Fibroblast of skin of left quadriceps (primary cell): Measurements from ENCODE around the gene ALG12.

Source experiments
- DNase-seq, 2 experiments: peaks; one replicate each; pipeline ENCODE4 v3.0.0-alpha.2; 2013; ENCODE audit warnings: low read depth in 2 of 2

Gene ALG12

DNA sequence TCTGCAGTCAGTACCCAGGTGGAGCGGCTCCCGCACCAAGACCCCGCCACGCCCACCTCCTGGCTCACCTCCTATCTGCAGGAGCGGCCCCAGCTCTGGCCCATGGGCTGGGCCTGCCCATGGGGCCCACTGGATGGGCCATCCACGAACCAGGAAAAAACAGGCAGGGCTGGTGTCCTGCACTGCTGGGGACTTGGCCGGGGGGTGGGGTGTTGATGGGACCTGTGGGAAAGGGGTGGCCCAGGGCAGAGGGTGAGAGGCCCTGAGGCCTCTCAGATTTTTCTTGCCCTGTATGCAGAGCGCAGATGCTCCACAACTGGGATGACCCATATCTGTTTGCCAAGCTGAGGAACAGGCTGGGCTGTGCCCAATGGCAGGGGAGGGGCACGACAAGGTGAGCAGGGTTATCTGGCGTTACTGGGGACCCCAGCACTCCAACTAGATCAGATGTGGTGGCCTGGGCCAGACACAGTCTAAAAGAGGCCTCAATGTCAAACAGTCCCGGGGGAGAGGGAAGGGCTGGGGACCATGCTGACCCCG is 39.7 kb upstream of the ALG12 start:
- DNase-seq = no peak

DNA sequence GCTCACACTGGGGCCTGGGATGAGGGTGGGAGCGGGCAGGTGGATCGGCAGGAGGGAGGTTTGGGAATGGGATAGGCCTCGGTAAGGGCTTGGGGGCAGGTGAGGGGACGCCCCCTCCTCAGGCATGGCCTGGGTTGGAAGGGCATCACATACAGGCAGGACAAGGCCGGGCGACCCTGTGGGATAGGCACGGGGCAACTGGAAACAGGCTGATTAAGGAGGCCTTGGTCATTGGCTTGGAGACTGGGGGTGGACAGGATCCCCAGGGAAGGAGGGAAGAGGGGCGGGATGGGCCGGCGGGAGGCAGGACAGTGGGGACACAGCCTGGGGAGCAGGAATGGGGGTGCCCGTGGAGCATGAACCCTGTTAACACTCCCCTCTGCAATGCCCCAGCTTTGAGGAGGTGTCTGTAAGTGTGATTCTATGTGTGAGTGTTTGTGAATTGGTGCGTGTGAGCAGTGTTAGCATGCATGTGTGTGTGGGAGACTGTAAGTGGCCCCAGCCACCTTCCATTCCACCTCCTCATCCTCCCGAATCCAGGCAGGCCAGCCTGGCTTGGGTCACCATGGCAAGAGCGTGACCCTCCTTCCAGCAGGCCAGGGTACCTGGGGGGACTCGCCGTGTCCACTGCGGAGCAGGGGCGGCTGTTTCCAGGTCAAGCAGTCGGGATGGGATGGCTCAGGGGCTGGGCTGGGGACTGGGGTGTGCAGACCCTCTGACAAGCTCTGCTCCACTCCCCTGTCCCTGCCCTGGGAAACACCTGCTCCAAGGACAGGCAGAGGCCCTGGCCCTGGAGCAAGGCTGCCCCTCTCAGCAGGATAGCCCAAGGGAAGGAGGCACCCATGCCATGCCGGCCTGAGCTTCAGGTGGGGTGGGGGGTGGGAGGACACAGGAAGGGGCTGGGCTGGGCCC is 38.9 kb upstream of the ALG12 start:
- DNase-seq = no peak

DNA sequence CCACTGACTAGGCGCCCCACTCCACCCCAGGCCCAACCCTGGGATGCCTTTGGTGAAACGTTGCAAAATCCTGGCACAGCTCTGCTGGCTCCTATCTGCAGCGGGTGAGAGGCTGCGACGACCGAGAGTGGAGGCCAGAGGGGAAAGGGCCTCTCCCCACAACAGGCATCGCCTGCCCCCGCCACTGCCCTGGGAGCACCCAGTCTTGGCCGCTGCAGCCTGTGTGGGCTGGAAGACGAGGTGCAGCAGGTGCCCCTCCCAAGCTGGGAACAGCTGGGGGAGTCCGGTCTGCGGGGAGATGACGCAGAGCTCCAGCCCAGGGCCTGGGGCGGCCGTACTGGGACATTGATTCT is 38.2 kb upstream of the ALG12 start:
- no peak for DNase-seq

DNA sequence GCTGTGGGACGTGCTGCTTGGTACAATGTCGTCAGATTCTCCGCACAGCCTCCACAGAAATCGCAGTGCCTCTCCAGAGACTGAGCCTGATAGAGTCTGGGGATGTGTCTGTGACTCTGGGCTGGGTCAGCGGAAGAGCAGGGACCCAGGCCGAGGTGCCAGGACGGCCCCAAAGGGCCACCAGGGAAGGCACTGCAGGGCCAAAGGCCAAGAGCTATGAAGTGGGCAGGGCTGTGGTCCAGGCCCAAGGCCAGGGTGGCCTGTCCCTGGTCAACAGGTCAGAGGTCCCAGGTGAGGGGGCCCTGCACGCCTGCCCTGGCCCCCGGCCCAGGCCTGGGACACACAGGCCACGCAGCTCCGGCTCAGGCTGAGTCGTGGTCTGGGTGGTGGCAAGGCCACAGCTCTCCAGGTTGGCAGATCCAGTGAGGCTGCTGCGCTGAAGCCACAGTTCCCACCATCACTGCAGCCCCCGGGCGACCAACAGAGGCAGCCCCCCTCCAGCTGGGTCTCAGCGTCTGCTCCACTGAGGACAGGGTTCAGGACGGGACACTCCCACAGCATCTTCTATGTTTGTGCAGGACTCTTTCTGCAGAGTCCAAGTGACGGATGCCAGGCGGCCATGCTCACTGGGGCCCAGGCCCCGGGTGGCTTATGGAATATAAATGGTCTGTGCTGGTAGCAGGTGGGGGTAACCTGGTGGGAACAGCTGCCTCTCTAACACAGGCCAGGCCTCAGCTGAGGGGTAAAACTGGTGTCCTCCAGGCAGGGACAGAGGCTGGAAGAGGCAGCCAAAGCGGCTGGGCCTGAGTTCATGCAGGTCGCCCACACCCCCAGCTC is 37.6 kb upstream of the ALG12 start:
- no peak for DNase-seq

DNA sequence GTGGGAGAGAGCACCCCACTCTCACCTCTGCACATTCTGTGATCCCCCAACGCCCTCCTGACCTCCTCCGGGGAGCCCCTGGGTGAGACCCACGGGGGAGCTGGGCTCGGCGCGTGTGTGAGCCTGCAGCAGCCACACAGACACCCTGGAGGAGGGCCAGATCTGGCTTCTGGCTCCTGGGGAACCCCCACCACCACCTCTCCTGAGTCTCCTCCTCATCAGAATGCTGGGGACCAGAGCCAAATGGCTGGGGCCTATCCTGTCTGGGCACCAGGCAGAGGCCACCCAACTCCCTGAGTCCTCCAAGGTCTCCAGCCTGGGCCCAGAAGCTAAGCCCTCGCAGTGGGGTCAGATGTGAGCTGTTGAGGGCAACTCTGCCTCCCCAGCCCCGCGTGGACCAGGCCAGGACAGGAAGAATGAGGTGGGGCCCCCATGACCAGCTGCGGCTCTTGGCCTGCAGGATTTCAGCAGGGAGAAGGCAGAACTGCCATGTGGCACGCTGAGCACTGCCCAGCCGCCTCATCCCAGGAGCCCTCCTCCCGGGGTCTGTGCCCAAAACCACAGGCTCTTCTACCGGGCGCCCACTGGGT is 36.8 kb upstream of the ALG12 start:
- DNase-seq = no peak

DNA sequence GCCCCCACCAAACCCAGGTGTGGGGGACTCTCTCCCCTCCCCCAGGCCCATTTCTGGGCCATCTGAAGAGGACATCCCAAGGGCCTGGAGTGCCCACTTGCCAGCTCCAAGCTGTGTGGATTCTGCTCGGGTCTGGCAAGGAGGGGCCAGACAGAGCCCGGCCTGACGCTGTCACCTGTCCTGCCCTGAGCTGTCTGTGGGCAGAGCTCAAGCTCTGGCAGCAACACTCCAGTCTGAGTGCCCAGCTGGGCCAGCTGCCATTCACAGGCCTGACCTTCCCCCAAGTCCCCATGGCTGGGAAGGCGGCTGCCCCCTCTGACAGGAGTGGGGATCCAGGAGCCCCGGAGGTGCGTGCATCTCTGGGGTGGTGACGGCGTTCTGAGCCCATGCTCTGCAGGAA is 36.1 kb upstream of the ALG12 start:
- DNase-seq = no peak

DNA sequence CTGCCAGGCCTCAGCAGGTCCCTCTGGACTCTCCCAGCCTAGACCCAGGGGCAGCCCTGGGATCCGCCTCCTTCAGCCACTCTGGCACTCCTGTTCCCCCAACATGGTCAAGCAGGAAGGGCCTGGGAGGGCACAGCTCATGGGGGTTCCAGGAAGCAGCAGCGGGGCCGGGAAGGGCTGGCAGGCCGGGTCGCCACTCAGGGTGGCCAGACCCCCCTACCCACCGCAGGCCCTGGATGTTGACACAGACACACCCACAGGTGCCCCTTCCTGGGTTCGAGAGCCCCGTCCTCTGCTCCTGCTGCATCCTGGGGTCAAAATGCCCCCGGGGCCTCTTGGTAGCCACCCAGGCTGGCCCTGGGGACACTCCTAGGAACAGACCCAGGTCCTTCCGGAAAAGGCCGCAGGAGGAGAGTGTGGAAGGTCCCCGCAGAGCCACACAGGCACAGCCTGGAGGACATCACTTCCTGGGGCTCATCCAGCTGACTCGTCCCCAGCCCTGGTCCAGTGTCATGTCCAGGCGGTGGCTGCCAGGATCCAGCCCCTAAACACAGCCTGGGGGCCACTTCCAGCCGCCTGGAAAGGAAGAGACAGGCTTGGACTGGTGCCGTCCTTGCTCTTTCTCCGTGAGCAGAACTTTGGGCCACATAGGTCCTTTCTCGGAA is 35.6 kb upstream of the ALG12 start:
- DNase-seq = no peak

DNA sequence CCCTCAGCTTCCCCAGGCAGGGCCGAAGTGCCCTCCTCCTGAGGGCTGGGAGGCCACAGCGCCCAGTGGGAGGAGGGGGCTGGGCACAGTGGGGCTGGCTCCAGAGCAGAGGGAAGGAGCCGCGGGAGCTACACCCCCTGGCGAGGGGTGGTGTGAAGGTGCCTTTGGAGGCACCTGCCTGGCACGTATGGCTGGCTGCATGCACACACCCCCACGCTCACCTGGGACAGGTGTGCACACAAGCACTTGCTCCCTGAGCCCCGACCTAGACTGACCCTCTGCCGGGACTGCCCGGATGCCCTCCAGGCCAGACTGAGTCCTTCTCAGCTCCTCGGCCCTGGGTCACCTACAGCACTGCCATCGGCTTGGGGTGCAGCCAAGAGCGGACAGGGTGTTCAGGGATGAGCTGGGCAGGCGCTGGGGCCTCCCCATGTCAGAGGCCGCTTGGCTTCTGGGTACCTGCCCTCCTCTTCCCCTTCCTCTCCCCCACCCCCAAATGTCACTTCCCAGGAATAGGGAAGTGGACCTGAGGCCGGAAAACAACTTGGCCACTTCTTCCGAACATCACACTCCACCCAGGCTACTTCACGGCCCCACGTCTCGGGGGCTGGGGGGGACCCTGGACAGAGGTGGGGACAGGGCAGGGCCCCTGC is 34.9 kb upstream of the ALG12 start:
- DNase-seq = no peak

DNA sequence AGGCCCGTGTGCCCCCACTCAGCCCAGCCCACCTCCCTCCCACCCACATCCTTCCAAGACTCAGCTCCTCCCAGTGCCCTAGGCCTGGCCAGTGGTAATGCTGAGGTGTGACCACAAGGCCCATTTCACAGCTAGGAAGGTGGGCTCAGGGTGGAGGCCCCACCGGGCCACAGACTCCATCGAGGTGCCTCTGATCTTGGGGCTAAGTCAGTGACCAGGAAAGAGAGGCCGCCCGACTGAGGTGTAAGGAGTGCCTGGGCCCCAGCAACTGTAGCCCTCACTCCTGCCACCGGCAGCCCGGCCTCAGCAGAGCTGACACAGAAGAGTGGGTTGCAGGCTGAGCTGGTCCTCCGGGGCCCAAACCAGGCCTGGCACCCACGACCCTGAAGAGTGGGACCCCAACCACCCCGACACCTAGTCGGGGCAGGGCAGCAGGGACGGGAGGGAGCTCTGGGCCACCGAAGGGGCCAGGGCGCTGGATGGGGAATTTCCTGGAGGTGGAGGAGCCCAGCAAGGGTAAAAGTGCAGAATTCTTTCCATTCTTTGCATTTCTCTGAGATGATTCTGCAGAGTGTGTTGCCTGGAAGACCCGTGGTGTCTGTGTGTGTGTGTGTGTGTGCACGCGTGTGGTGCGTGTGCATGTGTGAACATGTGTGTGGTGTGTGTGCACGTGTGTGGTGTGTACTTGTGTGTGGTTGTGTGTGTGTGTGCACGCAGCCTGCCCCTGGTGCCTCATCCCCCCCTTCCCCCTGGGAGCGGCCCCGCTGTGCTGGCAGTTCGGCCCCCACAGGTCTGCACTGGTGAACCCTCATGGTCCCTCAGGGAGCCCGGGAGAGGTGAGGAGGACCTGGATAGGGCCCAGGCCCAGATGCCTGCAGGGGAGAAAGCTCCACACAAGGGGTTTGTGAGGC is 34.0 kb upstream of the ALG12 start:
- DNase-seq = peak; percentile 80 to 84

DNA sequence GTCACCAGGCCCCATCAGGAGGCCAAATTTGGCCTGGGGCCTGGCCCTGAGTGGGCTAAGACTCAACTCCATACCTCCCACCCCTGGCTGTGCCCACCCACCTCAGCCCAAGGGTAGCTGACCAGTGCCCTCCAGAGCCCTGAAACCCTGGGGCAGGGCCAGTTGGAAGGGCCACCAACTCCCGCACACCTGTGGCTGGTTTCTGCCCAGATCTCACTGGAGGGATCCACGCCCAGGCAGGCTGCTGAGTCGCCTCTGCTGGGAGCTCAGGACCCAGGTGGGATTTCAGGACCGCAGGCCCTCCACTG is 33.4 kb upstream of the ALG12 start:
- DNase-seq = no peak

DNA sequence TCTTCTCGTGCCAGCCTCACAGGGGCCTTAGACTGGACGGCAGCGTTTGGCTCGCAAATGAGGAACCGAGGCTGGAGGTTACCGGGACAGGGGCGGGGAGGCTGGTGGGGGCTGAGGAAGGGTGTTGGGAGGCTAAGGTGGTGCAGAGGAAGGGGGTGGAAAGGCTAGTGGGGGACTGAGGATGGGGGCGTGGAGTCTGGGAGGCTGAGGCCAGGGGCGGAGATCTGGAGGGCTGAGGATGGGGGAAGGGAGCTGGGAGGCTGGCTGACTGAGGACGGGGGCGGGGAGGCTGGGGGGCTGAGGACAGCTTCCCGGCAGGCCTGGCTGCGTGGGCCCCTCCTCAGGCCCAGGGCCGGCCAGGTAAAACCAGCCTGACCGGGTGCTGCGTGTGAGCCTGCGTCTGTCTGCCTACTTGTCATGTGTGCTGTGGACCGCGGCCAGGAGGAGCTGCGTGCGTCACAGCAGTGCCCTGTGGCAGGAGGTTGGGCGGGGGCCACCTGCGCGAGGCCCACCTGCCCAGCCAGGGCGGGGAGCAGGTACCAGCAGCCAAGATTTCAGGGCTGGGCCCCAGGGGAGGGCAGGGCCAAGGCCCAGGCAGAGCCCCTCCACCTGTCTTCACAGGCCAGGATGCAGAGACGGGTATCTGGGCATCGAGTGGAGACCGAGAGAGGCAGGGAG is 32.9 kb upstream of the ALG12 start:
- no peak for DNase-seq

DNA sequence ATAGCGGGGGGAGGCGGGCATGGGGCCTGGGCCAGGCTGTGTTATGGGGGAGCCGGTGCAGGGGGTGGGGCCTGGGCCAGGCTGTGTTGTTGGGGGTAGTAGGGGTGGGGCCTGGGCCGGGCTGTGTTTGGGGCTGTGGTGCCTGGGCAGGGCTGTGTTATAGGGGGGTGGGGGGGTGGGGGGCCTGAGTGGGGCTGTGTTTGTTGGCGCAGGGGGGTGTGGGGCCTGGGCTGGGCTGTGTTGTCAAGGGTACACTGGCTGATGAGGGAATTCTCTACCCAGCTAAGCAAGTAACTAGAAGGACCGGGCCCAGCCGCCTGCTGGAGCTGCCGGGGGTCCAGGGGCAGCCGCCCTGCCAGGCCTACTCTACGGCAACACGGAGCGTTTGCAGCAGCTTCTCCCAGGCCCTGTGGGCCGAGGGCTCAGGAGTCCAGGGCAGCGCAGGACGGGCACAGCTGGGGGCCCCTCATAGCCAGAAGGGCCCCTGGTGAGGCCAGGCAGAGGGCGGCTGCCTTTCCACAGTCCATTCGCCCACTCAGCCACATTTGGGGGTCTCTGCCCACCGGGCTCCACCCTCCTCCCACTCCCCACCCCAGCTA is 32.3 kb upstream of the ALG12 start:
- no peak for DNase-seq

DNA sequence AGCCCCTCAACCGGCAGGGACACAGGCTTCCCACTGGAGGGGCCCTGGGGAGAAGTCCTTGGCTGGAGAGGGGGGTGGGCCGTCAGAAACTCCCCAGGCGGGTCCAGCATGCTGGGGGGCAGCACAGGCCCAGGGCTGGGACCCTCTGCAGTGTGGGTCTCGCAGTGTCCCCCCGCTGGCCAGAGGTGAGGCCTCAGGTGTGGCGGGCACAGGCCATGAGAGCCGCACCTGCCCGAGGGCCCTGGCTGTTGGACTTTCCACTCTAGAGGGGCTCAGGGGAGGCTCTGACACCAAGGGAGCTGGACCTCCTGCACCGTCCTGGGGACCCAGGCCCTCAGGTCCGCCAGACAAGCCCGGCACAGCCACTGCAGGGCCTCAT is 31.7 kb upstream of the ALG12 start:
- DNase-seq = no peak

DNA sequence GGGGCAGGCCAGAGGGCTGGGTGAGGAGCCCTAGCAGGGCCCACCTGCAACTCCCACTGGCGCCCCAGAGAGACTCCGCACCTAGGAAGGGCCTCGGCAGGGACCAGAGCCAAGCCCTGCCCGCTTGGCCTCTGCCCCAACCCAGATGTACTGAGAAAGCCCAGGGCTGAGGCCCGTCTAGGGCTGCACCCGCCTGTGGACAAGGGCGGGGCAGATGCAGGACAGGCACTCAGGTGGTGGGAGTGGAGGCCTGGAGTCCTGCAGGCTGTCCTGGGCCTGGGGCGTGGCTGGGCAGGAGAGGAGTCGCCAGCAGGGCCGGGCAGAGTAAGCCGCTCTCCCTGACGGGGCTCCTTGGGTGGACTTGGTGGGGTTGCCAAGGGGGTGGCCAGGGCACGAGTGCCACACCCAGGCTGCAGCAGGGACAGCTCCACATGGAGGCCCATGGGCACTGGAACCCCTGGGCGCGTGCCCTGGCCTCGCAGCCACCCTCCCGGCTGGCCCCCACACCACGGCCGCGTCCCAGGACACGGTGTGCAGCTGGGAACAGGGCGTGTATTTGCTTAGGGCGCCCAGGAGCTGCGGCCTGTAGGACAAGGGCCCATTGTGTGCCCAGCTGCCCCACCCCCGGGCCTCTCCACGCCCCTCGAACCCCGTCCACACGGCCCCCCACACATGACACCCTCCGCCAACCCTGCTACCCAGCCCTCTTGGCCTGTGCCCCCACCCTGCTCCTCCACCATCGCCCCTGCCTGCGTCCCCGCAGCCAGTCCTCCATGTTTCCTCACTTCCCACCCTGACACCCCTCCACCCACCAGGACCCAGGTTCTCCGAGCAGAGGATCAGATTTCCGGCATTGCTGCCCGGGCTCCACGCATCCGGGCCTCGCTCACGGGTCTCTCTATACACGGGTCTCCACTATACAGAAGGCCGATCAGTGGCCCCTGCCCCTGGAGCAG is 31.0 kb upstream of the ALG12 start:
- DNase-seq = no peak

DNA sequence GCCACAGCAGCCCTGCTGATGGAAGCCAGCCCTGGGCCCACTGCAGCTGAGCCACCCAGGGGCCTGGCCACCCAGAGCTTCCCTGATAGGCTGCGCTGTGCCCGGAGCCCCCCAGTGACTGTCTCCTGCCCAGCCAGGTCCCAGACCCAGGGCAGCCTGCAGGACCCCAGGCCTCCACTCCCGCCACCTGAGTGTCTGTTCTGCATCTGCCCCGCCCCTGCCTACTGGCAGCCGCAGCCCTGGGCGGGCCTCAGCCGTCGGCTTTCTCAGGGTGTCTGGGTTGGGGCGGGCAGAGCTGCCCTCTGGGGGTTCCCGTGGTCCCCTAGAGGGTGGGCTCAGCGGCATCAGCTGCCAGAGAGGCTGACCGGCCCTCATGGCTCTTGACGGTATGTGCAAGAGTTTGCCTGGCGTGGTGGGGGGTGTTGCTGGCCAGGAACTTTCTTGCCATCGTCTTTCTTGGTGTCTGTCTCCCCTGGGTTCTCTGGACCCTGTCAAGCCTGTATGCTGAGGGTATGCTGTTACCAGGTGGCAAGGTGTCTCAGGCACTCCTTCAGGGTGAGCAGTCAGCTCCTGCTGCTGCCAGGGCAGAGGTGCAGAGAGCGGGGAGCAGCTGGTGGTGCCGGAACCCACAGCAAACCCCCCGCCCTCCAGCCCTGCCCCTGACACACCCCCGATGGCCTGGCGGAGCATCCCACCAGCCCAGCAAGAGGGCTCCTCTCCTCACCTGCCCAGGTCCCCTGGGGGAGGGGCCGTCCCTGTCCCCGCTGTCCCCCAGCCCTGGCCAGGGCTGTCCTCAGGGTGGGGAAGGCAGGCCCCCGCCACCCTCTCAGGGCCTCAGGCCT is 30.1 kb upstream of the ALG12 start:
- DNase-seq = no peak

DNA sequence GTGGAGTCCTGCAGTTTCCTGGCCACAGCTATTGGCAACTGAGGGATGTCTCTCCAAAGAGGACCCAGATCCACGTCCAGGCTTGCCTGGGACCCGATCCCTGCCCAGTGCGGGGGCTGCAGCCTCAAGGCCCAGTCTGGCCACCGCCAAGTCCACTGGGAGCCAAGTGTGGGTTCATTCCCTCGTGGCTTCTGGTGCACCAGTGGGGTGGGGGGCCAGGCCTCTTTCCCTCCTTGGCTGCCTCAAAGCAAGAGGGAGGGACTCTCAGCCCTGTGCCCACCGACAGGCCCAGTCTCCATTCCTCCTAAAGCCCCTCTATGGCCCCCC is 29.0 kb upstream of the ALG12 start:
- no peak for DNase-seq

DNA sequence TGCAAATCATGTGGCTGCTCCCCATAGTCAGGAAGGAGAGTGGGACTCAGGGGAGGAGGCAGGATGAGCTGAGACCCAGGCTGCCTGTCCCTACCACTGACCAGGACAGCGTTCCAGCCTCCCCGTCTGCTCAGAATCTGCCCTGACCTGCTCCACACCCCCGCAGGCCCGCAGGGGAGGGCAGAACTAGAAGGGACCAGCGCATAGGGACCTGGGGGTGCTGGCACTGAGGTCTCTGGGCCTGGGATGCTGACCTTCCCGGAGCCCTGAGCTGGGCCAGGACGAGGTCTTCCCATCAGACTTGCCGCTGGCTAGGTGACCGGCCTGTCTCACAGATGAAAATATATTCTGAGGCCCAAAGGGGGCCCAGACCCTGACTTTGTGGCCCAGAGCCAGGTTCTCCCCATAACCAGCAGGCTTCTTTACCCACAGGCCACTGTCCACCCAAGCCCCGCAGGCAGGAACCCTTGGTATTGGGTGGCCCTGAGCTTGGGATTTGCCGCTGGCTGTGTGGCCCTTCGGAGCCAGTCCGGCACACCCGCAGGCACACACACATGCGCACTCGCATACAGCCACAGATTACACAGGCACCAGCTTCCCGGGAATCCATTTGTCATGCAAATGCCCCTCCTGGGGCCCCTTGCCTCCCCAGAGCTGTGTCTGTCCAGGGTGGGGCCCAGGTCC is 28.5 kb upstream of the ALG12 start:
- no peak for DNase-seq
